NK-92 (cell line): ENCODE measurements around the gene KCTD4.

Experiments used
- DNase-seq: peaks from one replicate; lab custom pipeline; 2025; ENCODE audit not compliant: unreplicated experiment; lab: John Stamatoyannopoulos, UW

Gene KCTD4

GRCh38 chr13:45178349-45179162 is 22.3 kb downstream of the KCTD4 start:
- DNase-seq: no peak

DNA sequence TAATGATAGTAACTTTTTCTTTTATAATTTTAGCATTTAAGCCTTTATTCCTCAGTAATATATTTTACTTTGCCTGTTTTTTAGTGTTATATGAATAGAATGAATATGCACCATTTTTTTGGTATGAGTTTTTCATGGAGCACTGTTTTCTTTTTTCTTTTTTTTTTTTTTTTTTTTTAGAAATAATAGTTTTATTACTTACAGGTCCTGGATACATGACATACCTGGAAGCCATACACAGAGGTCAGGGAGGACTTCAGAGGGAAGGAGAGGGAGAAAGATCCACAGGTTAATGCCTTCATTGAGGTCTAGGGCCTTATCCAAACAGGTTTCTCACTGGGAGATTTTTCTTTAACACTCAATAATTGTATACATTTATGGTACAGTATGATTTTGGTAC is 26.4 kb downstream of the KCTD4 start:
- DNase-seq: no peak

- DNase-seq: no peak
These were observed 32.3 kb downstream of the KCTD4 start for GRCh38 chr13:45168555-45168930.

DNA sequence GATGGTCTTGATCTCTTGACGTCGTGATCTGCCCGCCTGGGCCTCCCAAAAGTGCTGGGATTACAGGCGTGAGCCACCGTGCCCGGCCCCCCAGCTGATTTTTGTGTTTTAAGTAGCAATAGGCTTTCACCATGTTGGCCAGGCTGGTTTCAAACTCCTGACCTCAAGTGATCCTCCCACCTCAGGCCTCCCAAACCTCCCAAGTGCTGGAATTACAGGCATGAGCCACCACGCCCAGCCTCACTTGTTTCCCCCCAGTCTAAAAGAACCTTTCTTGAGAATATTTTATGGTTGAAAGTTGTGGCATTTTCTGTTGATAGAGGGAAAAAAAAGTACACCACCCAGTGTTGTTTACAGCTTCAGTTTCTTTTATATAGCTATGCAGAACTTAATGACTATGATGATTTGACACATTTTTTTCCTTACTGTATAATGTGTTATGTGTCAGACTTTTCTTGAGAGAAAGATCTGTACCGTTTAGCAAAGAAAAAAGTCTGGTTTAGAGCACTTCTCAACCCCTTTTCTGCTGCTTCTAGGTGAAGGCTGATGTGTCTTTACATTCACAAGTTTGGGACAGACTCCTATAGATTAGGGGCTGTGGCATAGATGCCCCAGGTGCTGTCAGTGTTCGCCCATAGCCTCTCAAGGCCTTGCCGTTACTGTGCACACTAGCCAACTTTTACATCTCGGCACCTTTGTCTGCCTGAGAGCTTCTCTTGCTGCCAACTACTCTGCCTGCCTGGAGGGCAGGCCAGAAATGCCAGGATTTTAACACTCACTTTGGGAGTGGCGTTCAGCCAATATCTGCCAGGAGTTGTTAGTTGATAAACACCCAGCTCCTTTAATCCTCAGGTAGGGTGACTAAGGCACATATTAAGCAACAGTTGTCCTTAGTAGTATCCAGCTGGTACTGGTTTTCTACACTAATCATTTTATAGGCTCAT is 33.0 kb downstream of the KCTD4 start:
- no peak for DNase-seq

GRCh38 chr13:45166858-45167257 is 34.0 kb downstream of the KCTD4 start:
- no peak for DNase-seq

GRCh38 chr13:45162821-45163220 is 38.0 kb downstream of the KCTD4 start:
- no peak for DNase-seq

DNA sequence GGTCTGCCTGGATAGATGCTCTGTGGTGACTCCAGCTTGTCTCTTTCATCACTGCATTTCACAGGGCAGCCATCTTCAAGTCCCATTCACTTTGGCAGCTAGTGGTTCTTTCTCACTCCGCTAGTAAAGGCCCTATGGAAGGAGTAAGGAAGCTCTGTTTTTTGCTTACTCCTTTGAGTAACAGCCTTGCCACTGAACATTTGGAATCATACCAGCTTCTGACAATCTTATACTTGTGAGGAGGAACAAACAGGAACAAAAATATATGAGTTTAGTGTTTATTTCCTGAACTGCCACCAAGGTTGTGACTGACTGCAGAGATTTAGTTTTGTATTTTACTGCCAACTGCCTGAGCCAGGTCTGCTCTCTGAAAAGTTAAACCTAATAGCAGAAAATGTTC is 38.7 kb downstream of the KCTD4 start:
- no peak for DNase-seq

DNA sequence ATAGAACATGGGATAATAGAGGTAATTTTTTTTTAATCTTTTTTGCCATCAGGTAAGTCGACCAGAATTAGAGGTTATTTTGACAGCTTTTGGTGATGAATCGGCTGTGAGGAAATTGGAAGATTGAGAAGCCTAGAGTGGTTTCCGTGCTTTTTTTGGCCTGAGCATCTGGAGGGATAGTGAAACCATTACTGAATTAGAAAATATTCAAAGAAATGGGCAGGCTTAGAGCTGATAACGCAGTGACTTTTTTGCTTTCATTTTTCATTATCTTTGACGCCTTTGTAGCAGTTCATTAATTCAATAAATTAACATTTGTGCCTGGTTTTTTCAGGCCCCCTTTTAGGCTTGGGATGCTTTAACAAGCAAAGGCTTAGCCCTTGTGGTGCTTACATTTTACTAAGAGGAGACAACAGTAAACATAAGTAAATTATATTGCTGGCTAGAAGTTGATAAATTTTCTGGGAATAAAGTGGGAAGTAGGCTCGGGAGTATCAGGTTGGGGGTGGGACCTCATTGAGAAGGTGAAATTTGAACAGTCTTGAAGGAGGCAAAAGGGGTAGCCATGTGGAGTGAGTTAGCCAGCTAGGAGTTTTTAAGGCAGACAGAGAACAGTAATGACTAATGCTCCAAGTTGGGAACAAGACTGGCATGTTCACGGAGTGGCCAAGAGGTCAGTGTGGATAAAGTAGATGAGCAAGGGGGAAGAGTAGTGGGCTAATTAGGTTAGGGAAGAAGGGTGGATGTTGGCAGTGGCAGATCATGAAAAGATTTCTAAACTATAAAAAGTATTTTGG is 44.1 kb downstream of the KCTD4 start:
- no peak for DNase-seq

- no peak for DNase-seq
These were observed 50.9 kb downstream of the KCTD4 start for GRCh38 chr13:45149964-45150363.

DNA sequence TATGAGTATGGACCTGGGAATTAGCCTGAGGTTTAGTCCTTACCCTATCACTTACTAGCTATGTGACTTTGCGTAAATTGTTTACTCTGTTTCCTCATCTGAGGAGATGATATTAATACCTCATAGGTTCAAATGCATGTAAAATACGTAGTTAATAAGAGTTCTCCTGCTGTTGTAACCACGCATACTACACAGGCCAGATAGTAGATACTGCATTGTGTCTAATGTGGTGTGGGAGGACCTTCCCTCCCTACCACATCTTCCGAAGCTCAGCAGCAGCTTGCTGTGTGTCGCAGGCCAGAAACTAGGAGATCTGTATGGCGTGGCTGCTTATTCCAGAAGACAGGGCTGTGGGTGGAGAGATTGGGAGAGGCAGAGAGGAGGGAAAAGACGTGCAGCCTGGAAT is 57.5 kb downstream of the KCTD4 start:
- DNase-seq: no peak
